Naive thymus-derived CD8-positive, alpha-beta T cell (primary cell): ENCODE results near the gene CDK5R2. TPM values are rescaled to one million over a fixed set of nuclear protein-coding genes. Genes with fewer than 3 reads are reported as not detected.
A peak's percentile ranks its signal among the peaks of the same experiment; 100 is the strongest.

Experiments used
- ATAC-seq, 2 donors: fragments of 150-1000 bp; cut with Tn5 transposase in 1 of 2; sonication (Bioruptor Pico), chemical (Tn5 transposase) in 1 of 2; 1 replicate in 1 of 2; 2 replicates in 1 of 2; pipeline ENCODE4 v1.10.0; 2021; ENCODE audit warnings: mild to moderate bottlenecking in 2 of 2, moderate library complexity in 2 of 2
- POLR2A ChIA-PET: fragments of 350-600 bp; sonication (Branson Sonifier 250); formaldehyde crosslinking; loops from one replicate; lab custom pipeline; 2021; ENCODE audit warnings: antibody characterized with exemption; lab: Charles Lee
- DNase-seq, 10 donors: peaks; one replicate each; pipeline versions ENCODE4 v3.0.0 to v3.0.0-alpha.2; 2020 to 2022
- H3K27ac Mint-ChIP-seq, 10 donors: one replicate each; pipeline ENCODE4 v1.8.0; 2020 to 2022; ENCODE audit warnings: mild to moderate bottlenecking in 10 of 10, mixed read lengths in 10 of 10, moderate library complexity in 4 of 10, inconsistent platforms in 1 of 10
- H3K27me3 Mint-ChIP-seq, 5 donors: one replicate each; pipeline ENCODE4 v1.8.0; 2021 to 2022; ENCODE audit warnings: mixed read lengths in 5 of 5
- H3K36me3 Mint-ChIP-seq, 3 donors: one replicate each; pipeline ENCODE4 v1.8.0; 2020 to 2022; ENCODE audit warnings: mixed read lengths in 3 of 3, mild to moderate bottlenecking in 2 of 3, inconsistent platforms in 1 of 3
- H3K4me1 Mint-ChIP-seq, 4 donors: one replicate each; pipeline ENCODE4 v1.8.0; 2021 to 2022; ENCODE audit warnings: mixed read lengths in 4 of 4
- H3K4me3 Mint-ChIP-seq, 10 donors: one replicate each; pipeline ENCODE4 v1.8.0; 2020 to 2022; ENCODE audit warnings: mild to moderate bottlenecking in 10 of 10, mixed read lengths in 10 of 10, moderate library complexity in 6 of 10, inconsistent platforms in 1 of 10
- H3K9me3 Mint-ChIP-seq, 9 donors: one replicate each; pipeline ENCODE4 v1.8.0; 2020 to 2022; ENCODE audit warnings: mixed read lengths in 9 of 9, mild to moderate bottlenecking in 3 of 9, inconsistent platforms in 1 of 9, moderate library complexity in 1 of 9
- polyA plus RNA-seq, 3 donors: library from polyadenylated mRNA; unstranded; fragments of 300-500 nt; fragmentation: Illumina TruSeq; gene quantifications; one replicate each; pipeline ENCODE4 v1.2.3, GENCODE V29; 2021
- total RNA-seq, 8 experiments: library from RNA in 2 of 8; stranded (reverse) in 2 of 8; gene quantifications; one replicate each; pipeline ENCODE4 v1.2.3 and lab custom pipeline; 2021 to 2026

The CDK5R2 gene
- total and polyA plus RNA-seq, 5 experiments from 2014 or later: not detected

DNA sequence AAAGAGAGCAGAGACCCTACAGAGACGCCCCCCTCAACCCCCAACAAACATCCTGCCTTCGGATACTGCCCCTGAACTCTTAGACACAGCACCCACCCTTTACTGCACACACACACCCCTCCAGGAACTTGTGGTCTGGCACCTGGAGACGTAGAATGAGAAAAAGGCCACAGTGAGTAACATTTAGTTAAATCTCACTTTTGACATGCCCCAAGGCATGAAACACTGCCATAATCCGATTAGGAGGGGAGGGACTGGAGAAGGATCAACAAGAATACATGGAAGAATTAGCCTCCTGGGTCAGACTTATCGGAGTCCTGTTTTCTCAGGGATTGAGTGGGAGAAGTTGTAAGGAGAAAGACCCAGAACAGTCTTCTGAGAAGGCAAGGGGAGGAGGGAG is 4.1 kb downstream of the CDK5R2 start:
- no peak for ATAC-seq
- Mint-ChIP-seq H3K27me3 (peaks cover 39 to 83% (median 59%) of the 10 kb centered on the region in 5 donors), H3K9me3 (peaks cover 0 to 9% (median 0%) of the 10 kb centered on the region in 9 donors), H3K27ac (no peak overlapping the region), H3K4me1 (peaks cover 8 to 19% (median 15%) of the 10 kb centered on the region in 4 donors), H3K4me3 (no peak overlapping the region), H3K36me3 (peaks cover 0 to 11% (median 6%) of the 10 kb centered on the region in 3 donors)
- POLR2A ChIA-PET: no interaction called here
- no peak for DNase-seq

DNA sequence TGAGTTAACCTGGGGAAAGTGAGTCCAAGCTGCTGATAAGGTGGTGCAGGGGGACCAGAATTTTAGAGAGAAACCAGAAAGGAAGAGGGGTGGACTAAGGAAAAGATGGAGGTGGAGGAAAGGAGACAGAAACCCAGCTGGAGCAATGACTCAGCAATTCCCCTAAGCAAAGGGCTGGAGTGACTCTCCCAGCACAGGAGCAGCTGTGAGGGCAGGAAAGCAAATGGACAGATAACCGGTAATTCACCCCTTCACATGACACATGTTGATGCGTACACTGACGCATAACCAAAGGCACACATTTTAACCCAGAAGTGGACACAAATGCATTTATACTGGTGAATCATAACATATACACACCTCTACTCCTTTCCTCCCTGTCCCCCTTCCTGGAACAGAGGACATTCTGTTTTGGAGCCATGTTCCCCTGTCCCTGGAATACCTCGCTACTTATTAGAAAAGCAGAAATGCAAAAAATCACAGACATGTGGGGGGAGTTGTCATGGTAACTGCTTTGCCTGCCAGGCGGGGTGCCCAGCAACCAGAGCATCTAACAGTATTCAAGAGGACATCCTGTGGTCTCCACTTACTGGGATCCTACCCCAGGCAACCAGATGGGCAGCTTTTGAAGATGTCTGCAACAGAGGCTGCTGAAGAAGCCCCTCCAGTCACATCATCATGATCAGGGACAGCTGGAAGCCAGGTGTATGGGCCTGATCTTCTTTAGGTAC is 4.7 kb downstream of the CDK5R2 start:
- H3K9me3 Mint-ChIP-seq: peaks cover 0 to 9% (median 0%) of the 10 kb centered on the region in 9 donors
- no peak overlapping the region for H3K27ac Mint-ChIP-seq
- POLR2A ChIA-PET: no interaction called here
- H3K4me3 Mint-ChIP-seq: no peak overlapping the region
- no peak for ATAC-seq
- H3K27me3 Mint-ChIP-seq: peaks cover 36 to 83% (median 60%) of the 10 kb centered on the region in 5 donors
- peaks cover 0 to 9% (median 6%) of the 10 kb centered on the region in 3 donors for H3K36me3 Mint-ChIP-seq
- DNase-seq: no peak
- peaks cover 5 to 15% (median 11%) of the 10 kb centered on the region in 4 donors for H3K4me1 Mint-ChIP-seq

DNA sequence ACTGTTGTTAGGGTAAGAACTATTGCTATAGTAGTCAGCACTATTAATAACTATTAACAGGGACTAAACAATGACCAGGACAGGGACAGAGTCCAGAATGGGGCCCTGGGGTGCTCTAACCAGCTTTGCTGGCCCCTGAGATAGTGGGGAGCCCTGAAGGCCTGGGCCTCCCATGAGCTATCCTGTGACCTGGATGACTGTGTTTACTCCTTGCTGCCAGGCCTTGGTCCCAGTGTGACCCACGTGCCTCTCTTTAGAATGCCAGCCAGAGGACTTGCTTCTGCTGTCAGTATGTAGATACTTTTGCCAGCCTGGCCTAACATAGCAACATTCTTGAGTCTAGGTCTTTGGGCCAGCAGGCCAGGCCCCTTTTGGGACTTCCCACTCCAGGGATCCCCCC is 11.4 kb downstream of the CDK5R2 start:
- ATAC-seq (no peak), DNase-seq (no peak)
- Mint-ChIP-seq H3K4me3 (no peak overlapping the region), H3K27me3 (peaks cover 39 to 87% (median 64%) of the 10 kb centered on the region in 5 donors), H3K4me1 (no peaks in the 10 kb centered on the region), H3K27ac (no peak overlapping the region), H3K36me3 (peaks cover 0 to 3% (median 0%) of the 10 kb centered on the region in 3 donors), H3K9me3 (peaks cover 0 to 12% (median 0%) of the 10 kb centered on the region in 9 donors)
- POLR2A ChIA-PET: no interaction called here

DNA sequence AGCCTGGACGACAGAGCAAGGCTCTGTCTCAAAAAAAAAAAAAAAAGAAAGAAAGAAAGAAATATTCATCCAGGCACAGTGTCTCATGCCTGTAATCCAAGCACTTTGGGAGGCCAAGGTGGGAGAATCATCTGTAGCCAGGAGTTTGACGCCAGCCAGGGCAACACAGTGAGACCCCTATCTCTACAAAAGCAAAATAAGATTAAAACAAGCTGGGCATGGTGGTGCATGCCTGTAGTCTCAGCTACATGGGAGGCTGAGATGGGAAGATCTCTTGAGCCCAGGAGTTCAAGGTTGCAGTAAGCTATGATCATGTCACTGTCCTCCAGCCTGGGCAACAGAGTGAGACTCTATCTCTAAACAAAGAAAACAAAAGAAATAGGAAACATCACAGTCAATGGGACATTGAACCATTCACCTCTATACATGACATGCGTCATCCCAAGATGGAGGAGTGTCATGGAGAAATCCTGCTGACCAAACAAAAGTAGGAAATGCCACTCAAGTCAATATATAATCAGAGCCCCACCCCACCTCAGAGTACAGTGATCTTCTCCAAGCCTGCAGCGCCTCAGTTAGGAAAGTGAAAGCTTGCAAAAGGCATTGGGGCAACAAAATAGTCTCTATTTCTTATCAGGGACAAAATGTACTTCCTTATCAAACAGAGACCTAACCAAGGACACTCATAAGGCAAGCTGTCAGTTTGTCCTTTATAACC is 15.8 kb downstream of the CDK5R2 start:
- H3K27me3 Mint-ChIP-seq: peaks cover 42 to 88% (median 71%) of the 10 kb centered on the region in 5 donors
- H3K4me1 Mint-ChIP-seq: peaks cover 4 to 9% (median 6%) of the 10 kb centered on the region in 4 donors
- POLR2A ChIA-PET: interaction anchor here (0.7 kb wide), 1 partner anchor 154 kb away, joined by 3 read pairs; no protein-coding TSS in a partner anchor
- ATAC-seq: no peak
- DNase-seq: peak in 1 of 10 donors; percentile 4
- H3K36me3 Mint-ChIP-seq: peaks cover 0 to 3% (median 0%) of the 10 kb centered on the region in 3 donors
- no peak overlapping the region for H3K27ac Mint-ChIP-seq
- H3K9me3 Mint-ChIP-seq: peaks cover 0 to 7% (median 0%) of the 10 kb centered on the region in 9 donors
- no peak overlapping the region for H3K4me3 Mint-ChIP-seq

DNA sequence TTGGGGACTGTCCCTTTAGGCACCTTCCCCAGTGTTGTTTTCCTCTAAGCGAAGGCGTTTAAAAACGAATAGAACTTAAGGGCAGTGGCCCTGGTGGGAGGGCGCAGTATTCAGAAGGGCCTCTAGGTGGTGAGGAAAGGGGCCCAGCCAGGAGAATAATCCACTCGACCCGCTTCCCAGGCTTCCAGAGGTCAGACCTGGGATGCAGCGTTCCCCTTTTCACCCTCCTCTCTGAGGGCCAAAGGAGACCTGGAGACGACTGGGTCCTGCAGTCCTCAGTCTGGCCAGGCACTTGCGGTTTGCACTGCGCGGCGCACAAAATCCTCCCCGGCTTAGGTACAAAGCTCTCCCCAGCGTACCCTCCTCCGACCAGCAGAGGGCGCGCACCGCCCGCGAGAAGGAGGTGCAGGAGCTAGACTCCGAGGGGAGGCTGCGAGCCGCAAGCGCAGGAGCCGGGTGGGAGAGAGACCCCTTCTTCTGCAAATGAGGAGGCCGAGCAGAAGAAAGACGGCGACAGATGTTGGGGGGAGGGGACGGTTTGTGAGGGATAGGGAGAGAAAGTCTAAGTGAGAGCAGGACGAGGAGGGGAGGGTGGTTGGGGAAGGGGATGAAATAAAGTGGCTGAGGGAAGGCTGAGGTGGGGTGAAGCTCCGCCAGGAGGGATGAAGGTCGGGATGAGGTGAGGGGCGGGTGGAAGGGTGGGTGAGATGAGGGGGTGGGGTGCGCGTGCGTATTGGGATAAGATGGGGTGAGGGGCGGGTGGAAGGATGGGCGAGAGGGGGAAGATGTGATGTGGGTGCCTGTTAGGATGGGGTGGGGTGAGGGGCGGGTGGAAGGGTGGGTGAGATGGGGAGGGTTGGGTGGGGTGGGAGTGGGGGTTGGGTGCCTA is 20.6 kb downstream of the CDK5R2 start:
- POLR2A ChIA-PET: no interaction called here
- peak overlapping the region; percentile 69 to 97 (median 80) for H3K4me3 Mint-ChIP-seq
- H3K27me3 Mint-ChIP-seq: peaks cover 31 to 100% (median 62%) of the 10 kb centered on the region in 5 donors
- peaks cover 20 to 44% (median 35%) of the 10 kb centered on the region in 4 donors for H3K4me1 Mint-ChIP-seq
- H3K36me3 Mint-ChIP-seq: peaks cover 0 to 2% (median 0%) of the 10 kb centered on the region in 3 donors
- H3K9me3 Mint-ChIP-seq: no peaks in the 10 kb centered on the region
- peak overlapping the region in 1 of 10 donors; percentile 75 for H3K27ac Mint-ChIP-seq
- peak; percentile 68 to 90 (median 82) for DNase-seq
- peak; percentile 85 to 90 for ATAC-seq

DNA sequence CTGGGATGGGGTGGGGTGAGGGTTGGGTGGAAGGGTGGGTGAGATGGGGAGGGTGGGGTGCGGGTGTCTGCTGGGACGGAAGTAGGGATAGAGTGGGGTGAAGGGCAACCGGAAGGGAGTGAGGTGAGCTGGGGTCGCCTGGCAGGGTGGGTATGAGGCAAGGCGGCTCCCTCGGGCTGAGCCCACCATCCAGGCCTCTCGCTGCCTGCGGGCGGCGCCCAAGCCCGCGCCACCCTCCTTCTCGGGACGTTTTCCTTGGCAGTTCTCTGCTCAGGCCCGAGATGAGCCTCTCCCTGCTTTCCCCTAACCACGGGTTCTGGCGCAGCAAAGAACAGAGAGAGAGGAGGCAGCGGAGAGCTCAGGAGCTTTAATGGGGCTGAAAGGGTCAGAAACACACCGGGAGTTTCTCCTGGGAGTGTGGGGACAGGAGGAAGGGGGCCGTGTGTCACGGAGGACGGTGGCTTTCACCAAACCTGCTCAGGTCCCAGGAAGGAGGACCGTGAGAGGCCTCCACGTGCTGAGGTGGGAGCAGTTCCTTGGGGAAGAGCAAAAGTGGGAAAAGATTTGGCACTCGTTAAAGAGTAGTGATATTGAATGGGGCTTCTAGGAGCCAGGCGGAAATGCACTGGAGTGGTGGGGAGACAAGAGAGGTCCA is 21.4 kb downstream of the CDK5R2 start:
- H3K27me3 Mint-ChIP-seq: peaks cover 26 to 100% (median 59%) of the 10 kb centered on the region in 5 donors
- H3K9me3 Mint-ChIP-seq: no peaks in the 10 kb centered on the region
- peaks cover 0 to 2% (median 0%) of the 10 kb centered on the region in 3 donors for H3K36me3 Mint-ChIP-seq
- no peak for DNase-seq
- peak overlapping the region; percentile 76 to 95 (median 86) for H3K4me3 Mint-ChIP-seq
- H3K4me1 Mint-ChIP-seq: peaks cover 24 to 49% (median 36%) of the 10 kb centered on the region in 4 donors
- peak overlapping the region in 2 of 10 donors; percentile 25 to 75 for H3K27ac Mint-ChIP-seq
- POLR2A ChIA-PET: interaction anchor here (0.6 kb wide), 1 partner anchor 340 kb away, joined by 4 read pairs; no protein-coding TSS in a partner anchor
- ATAC-seq: no peak

DNA sequence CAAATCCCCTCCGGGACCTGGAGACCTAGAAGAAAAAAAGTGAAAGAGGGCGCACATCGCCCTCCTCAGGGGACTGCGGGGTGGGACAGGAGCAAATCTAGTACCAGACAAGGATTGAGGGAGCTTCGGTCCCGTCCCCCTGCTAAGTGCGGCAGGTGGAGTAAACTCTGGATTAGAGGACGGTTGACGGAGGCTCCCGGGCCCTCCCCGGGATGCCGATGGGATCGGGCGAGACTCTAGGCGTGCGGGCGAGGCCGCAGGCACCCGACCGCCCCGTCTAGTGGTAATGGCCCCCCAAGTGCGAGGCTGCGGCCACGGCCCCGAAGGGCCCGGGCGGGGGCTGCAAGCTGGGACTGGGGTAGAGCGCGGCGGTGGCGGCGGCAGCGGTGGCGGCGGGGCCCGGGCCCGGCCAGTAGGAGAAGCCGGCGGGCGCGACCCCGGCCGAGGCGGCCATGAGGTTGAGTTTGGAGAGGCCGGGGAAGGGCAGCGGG is 22.0 kb downstream of the CDK5R2 start:
- H3K4me3 Mint-ChIP-seq: peak overlapping the region; percentile 76 to 95 (median 86)
- POLR2A ChIA-PET: interaction anchor here (0.6 kb wide), 1 partner anchor 341 kb away, joined by 4 read pairs; no protein-coding TSS in a partner anchor
- H3K27ac Mint-ChIP-seq: peak overlapping the region in 2 of 10 donors; percentile 25 to 75
- H3K27me3 Mint-ChIP-seq: peaks cover 31 to 100% (median 60%) of the 10 kb centered on the region in 5 donors
- no peaks in the 10 kb centered on the region for H3K9me3 Mint-ChIP-seq
- DNase-seq (no peak), ATAC-seq (peak; percentile 7 to 19)
- peaks cover 0 to 2% (median 0%) of the 10 kb centered on the region in 3 donors for H3K36me3 Mint-ChIP-seq
- peaks cover 25 to 52% (median 40%) of the 10 kb centered on the region in 4 donors for H3K4me1 Mint-ChIP-seq

DNA sequence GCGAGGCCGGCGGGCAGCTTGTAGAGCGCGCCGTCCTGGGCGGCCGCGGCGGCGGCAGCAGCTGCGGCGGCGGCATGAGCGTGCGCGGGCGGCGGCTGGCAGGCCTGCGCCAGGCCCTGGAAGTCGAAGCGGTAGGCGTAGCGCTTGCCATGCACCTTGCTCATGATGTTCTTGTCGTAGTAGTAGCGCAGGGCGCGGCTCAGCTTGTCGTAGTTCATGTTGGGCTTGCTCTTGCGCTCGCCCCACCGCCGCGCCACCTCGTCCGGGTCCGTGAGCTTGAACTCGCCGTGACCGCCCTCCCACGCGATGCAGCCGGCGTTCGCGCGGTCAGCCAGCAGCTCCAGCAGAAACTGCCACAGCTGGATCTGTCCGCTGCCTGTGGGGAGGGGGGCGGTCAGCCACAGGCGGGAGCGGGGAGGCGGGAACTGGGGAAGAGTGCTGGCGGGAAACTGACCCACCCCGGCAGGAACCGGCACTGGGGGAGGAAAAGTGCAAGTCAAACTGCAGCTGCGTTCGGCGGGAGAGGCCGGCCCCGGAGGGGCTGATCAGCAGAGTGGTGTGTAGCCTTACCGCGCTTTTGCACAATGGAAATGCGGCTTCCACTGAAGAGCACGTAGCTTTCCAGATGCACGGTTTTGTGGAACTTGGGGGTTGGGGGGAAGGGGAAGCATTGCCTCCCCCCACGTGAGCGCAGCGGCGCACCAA is 22.6 kb downstream of the CDK5R2 start:
- peaks cover 0 to 2% (median 0%) of the 10 kb centered on the region in 3 donors for H3K36me3 Mint-ChIP-seq
- H3K4me3 Mint-ChIP-seq: peak overlapping the region; percentile 48 to 87 (median 72)
- no peaks in the 10 kb centered on the region for H3K9me3 Mint-ChIP-seq
- POLR2A ChIA-PET: interaction anchor here (0.8 kb wide), 1 partner anchor 97 kb away, joined by 3 read pairs; no protein-coding TSS in a partner anchor
- H3K27ac Mint-ChIP-seq: peak overlapping the region in 1 of 10 donors; percentile 24
- peak in 3 of 10 donors; percentile 33 to 62 (median 35) for DNase-seq
- peak; percentile 39 to 59 for ATAC-seq
- peaks cover 25 to 52% (median 40%) of the 10 kb centered on the region in 4 donors for H3K4me1 Mint-ChIP-seq
- H3K27me3 Mint-ChIP-seq: peaks cover 36 to 100% (median 60%) of the 10 kb centered on the region in 5 donors

DNA sequence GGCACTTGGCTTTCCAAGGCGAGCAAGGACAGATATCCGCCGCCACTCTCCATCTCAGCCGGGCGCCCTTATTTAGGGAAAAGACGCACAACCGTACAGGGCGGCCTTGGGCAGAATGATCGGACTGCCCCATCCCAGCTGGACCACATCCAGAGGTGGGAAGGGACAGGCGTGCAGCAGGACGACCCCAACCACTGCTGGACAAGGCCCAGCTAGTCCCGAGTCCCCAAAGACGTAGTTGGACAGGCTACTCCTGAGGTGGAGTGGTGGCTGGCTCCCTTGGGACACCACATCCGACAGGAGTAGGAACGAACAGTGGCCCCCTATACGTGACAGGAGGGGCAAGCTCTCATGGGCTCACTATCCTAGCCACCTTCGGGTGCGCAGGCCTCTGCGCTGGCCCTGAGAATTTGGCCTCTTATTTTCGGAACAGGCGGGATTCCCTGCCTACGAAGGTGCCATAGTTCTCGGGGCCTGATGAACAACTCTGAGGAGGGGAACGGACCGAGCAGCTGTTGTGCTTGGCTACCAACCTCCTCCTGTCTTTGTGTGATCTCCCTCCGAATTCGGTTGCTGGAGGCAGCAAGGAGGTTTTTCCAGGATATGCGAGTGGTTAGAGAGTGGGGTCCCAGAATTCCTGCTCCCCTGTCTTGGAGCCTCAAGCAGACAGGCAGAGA is 23.3 kb downstream of the CDK5R2 start:
- H3K27ac Mint-ChIP-seq: peak overlapping the region in 1 of 10 donors; percentile 24
- H3K4me1 Mint-ChIP-seq: peaks cover 25 to 52% (median 40%) of the 10 kb centered on the region in 4 donors
- ATAC-seq (no peak), DNase-seq (peak in 1 of 10 donors; percentile 52)
- H3K27me3 Mint-ChIP-seq: peaks cover 34 to 100% (median 59%) of the 10 kb centered on the region in 5 donors
- peak overlapping the region in 9 of 10 donors; percentile 48 to 87 (median 72) for H3K4me3 Mint-ChIP-seq
- POLR2A ChIA-PET: interaction anchor here (0.8 kb wide), 1 partner anchor 98 kb away, joined by 3 read pairs; no protein-coding TSS in a partner anchor
- peaks cover 0 to 2% (median 0%) of the 10 kb centered on the region in 3 donors for H3K36me3 Mint-ChIP-seq
- no peaks in the 10 kb centered on the region for H3K9me3 Mint-ChIP-seq

DNA sequence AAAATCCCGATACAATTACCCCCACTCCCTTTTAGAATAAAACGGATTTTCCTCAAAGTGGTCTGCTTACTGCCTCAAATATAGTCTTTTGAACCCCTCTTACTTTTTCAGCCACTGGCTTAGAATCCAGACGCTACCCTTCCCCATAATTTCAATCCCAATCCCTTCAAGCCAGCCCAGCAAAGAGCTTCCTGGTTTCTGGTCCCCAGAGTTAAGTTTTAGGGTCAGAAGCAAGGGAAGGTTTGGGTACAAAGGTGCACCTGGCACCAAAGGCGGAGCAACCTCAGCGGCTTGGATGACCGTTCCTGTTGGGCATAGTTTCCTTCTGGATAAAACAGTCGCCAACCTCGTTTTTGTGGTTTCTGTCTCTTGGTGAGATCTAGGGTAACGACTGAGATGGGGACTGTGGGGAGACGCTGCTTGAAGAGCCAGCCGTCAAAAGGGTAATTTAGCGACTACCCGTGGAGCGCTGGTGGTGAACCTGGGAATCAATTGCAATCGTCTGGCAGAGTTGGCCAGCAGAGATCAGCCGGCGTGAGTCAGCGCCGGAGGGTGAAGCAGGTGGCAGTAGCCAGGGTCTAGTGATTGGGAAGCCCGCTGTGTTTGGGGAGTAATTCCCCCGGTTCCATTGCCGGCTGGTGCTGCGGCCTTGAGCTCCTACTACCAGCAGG is 23.9 kb downstream of the CDK5R2 start:
- H3K27ac Mint-ChIP-seq: peak overlapping the region in 1 of 10 donors; percentile 18
- ATAC-seq (no peak), DNase-seq (peak in 1 of 10 donors; percentile 15)
- POLR2A ChIA-PET: no interaction called here
- peaks cover 0 to 2% (median 0%) of the 10 kb centered on the region in 3 donors for H3K36me3 Mint-ChIP-seq
- peaks cover 25 to 52% (median 40%) of the 10 kb centered on the region in 4 donors for H3K4me1 Mint-ChIP-seq
- peak overlapping the region in 8 of 10 donors; percentile 13 to 87 (median 36) for H3K4me3 Mint-ChIP-seq
- H3K9me3 Mint-ChIP-seq: no peaks in the 10 kb centered on the region
- peaks cover 31 to 100% (median 58%) of the 10 kb centered on the region in 5 donors for H3K27me3 Mint-ChIP-seq
